Right renal cortex interstitium (tissue), 3 donors: ENCODE measurements around the gene CX3CR1. TPM values are rescaled to one million over a fixed set of nuclear protein-coding genes. Genes with fewer than 3 reads are reported as not detected.
"Not testable (repeated sequence)": the region's sequence is repeated elsewhere in the genome, so short reads cannot be mapped to it uniquely, and the experiment has no call there.

Experiments used
- DNase-seq, 3 donors: peaks; one replicate each; pipeline ENCODE4 v3.0.0-alpha.2; 2013; ENCODE audit warnings: low read depth in 3 of 3, low spot score in 2 of 3
- polyA plus RNA-seq, 3 donors: library from polyadenylated mRNA; unstranded; fragments of 120-200 nt; gene quantifications; one replicate each; pipeline ENCODE4 v1.2.1, GENCODE V29; 2013; ENCODE audit not compliant: insufficient read length in 3 of 3

CX3CR1 gene
- 1 to 10 TPM; 4.8 to 5.9 (median 4.9) TPM for polyA plus RNA-seq

DNA sequence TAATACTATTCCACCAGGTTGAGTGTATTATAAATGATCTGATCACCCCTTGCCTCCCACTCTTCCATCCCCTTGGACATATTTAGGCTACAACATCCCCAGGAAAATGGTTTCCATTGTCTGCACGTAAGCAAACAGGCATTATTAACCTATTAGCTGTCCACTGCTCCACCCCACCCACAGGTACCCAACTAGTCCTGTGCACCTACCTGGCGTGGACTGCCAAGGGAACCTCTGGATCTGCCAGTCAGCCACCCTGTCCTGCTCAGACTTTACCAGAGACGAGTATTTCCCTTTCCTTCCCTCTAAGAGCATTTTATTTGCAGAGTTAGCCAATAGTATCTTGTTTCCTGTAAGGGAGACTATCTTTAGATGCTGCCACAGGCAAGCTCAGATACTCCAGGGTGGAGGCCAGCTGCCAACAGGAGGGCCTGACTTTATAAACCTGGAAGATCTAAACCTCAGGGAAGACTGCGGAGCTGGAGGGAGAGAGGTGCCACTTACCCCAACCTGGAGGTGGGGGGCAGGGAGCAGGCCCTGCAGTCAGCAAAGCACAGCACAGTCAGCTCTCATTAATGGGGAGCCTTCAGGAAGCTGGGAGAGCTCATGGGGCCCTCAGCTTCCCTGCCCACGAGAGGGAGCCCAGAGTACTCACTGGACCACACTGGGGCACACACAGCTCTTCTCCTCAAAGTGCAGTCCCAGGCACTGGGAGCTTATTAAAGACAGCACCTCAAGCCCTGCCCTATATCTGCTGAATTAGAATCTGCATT is at the start of gene CX3CR1:
Gene CX3CR1 (minus strand): TSS at position 292 of the 773 bp plus-strand sequence. CDS start 13,527 bp downstream, outside the sequence.
- no peak for DNase-seq

DNA sequence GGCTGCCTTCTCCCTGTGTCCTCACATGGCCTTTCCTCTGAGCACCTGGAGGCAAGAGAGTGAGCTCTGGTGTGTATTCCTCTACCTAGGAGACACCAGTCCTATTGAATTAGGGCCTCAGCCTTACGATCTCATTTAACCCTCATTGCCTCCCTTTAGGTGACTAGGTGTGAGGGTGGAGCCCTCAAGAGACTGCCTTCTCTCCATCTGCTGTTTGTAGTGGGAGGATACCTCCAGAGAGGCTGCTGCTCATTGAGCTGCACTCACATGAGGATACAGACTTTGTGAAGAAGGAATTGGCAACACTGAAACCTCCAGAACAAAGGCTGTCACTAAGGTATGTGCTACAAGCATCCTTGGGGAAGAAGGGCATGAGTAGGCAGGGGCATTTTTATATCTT is 49.7 kb upstream of the CX3CR1 start, which contains the start of gene CCR8:
Gene CCR8 (plus strand): TSS at position 217 of the 400 bp plus-strand sequence. CDS start 2,623 bp downstream, outside the sequence.
- no peak for DNase-seq

- no peak for DNase-seq
These were observed 48.0 kb upstream of the CX3CR1 start for GRCh38 chr3:39327746-39328349.

- DNase-seq: no peak
These were observed 47.4 kb upstream of the CX3CR1 start for GRCh38 chr3:39327053-39327745.

DNA sequence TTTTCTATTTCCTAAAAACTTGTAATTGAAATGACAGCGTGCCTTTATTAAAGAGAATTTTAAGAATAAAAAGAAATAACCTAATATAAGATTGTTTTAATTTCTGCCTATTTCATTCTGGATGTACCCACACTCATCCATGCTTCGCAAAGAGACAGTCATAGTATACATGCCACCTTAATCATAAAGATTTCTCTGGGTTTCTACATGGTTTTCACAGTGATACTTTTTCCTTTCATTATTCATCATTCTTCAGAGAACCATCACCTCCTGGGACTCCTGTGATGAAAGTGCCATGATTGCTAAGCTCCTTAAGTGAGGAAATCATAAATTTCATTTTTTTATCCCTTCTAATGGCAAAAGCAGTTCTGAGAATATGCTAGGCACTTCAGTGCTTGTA is 45.4 kb upstream of the CX3CR1 start:
- no peak for DNase-seq

DNA sequence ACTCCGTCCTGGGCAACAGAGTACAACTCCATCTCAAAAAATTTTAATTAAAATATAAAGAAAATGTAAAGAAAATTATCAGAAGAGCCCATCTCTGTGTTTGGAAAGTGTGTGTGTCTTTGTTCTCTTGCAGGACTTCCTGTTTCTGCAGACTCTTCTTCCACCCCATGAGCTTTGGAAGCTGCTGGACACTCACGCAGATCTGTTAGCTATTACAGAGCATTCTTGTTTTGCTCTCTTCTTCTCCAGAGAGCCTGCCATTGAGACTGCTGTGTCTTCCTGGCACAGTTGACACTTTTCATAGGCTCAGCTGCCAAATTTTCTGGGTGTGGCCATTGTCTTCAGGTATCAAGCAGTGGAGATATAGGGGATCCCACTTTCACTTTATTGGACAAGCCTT is 43.7 kb upstream of the CX3CR1 start:
- no peak for DNase-seq

GRCh38 chr3:39322936-39323335 is 43.1 kb upstream of the CX3CR1 start:
- DNase-seq: no peak

- not testable (repeated sequence) for DNase-seq
These were observed 42.4 kb upstream of the CX3CR1 start for GRCh38 chr3:39322209-39322715.

- DNase-seq: not testable (repeated sequence)
These were observed 41.7 kb upstream of the CX3CR1 start for GRCh38 chr3:39321574-39321983.

DNA sequence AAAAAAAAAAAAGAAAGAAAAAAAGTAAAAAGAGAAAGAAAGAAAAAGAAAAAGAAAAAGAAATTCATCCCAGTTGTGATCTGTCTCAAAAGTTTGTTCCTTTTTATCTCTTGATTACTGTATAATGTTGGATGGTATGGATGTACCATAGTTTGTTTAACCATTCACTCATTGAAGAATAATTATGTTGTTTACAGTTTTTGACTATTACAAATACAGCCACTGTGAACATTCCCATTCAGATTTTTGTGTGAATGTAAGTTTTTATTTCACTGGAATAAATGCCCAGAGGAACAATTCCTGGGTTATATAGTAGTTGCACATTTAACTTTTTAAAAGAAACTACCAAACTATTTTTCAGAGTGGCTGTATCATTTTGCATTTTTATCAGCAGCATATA is 39.4 kb upstream of the CX3CR1 start:
- DNase-seq: no peak

DNA sequence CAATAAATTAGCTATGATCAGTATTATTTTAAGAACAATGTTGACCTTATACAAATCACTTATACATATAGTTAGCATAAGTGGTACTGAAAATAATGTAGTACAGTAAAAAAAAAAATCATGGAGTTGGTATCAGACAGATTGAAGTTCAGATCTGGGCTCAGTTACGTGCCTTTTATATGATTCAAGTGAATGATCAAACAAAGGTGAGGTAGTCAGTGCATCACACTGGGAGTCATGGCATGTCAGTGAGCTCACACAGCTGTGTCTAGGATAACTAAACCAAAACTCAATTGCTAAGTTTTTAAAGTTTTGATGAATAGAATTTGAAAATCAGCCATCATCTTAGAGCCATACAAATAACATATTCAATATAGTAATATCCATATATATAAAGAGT is 38.5 kb upstream of the CX3CR1 start:
- DNase-seq: no peak

DNA sequence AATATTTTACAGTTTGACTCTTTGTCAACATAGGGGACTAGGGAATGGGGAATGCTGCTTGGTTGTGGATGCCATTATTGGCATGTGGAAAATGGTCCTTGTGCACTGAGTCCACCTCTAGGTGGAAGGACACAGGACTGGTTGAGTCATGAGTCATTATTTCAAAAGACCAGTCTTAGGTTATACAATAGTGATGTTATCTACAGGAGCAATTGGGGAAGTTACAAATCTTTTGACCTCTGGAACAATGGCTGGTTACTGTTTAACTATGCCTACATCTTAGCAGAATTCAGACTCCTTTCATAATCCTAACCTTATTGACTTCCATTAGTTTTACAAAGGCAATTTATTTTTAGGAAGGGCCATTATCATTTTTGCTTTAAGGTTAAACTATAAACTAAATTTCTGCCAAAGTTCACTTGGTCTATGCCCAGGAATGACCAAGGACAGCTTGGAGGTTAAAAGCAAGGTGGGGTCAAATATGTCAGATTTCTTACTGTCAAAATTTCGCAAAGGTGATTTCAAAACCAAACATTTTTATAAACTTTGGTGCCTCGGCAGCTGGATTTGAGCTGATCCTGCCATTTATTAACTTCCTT is 37.8 kb upstream of the CX3CR1 start:
- DNase-seq: no peak

- no peak for DNase-seq
These were observed 35.6 kb upstream of the CX3CR1 start for GRCh38 chr3:39315420-39315819.

DNA sequence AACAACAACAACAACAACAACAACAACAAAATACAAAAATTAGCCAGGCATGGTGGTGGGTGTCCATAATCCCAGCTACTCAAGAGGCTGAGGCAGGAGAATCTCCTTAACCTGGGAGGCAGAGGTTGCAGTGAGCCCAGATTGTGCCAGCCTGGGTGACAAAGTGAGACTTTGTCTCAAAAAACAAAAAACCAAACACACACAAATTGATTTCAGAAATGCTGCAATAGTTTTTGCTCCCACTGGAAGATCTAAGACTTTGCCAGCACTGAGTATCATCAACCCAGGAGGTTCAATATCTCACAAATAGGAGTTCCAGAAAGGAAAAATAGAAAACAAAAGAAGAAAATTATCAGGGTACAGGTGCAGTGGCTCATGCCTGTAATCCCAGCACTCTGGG is 33.5 kb upstream of the CX3CR1 start:
- no peak for DNase-seq

- DNase-seq: no peak
These were observed 22.3 kb upstream of the CX3CR1 start for GRCh38 chr3:39302178-39302577.

- no peak for DNase-seq
These were observed 19.4 kb upstream of the CX3CR1 start for GRCh38 chr3:39299279-39299678.

- DNase-seq: no peak
These were observed 16.6 kb upstream of the CX3CR1 start for GRCh38 chr3:39296197-39297077.

DNA sequence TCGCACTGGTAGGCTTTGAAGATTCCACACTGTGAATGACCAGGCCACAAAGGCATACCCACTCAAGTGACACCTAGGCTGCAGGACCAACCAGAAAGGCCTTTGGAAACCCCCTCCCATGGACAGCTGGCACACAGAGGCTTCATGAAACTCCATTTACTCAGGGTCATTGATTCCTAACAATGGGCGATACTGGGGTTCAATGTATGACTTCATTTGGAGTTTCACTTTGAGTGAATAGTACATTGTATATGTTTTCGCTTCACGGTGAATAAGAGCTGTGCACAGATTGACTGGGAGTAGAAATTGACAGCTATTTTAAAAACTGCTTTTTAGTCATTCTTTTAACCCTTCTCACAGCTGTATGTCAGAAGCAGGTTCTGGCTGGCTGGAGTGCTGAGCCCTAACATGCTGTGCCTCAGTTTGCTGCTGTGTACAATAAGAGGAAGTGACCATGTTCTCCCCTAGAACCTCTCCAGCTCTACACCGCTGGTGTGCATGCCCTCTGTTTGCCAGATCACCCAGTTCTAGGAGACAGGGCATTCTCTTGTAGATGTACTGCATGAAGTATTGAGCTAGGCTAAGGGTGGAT is 15.4 kb upstream of the CX3CR1 start:
- DNase-seq: no peak

- no peak for DNase-seq
These were observed 14.8 kb upstream of the CX3CR1 start for GRCh38 chr3:39294446-39295183.
